GM19467 (cell line): ENCODE measurements around the gene LIN28B.
"Not testable (repeated sequence)": the region's sequence is repeated elsewhere in the genome, so short reads cannot be mapped to it uniquely, and the experiment has no call there.

ENCODE experiments used
- ATAC-seq: cut with Tn5 transposase; IDR thresholded peaks from one replicate; pipeline ENCODE4 v1.9.1; 2021; ENCODE audit warnings: mild to moderate bottlenecking, moderate library complexity; ENCODE audit not compliant: unreplicated experiment

LIN28B gene

GRCh38 chr6:105005451-105005850 is 48.5 kb downstream of the LIN28B start:
- no peak for ATAC-seq

GRCh38 chr6:105013459-105013858 is 56.6 kb downstream of the LIN28B start:
- not testable (repeated sequence) for ATAC-seq

GRCh38 chr6:105014448-105014847 is 57.5 kb downstream of the LIN28B start:
- ATAC-seq = no peak

- no peak for ATAC-seq
These were observed 58.0 kb downstream of the LIN28B start for GRCh38 chr6:105014954-105015353.

GRCh38 chr6:105015482-105015881 is 58.6 kb downstream of the LIN28B start:
- ATAC-seq = no peak

GRCh38 chr6:105019285-105019684 is 62.4 kb downstream of the LIN28B start:
- ATAC-seq = no peak

GRCh38 chr6:105021399-105021798 is 64.5 kb downstream of the LIN28B start:
- ATAC-seq = no peak

GRCh38 chr6:105022416-105022815 is 65.5 kb downstream of the LIN28B start:
- ATAC-seq = no peak

GRCh38 chr6:105024803-105025202 is 67.9 kb downstream of the LIN28B start:
- no peak for ATAC-seq

GRCh38 chr6:105028898-105029297 is 72.0 kb downstream of the LIN28B start:
- ATAC-seq = no peak

- no peak for ATAC-seq
These were observed 72.7 kb downstream of the LIN28B start for GRCh38 chr6:105029581-105029980.

- no peak for ATAC-seq
These were observed 77.6 kb downstream of the LIN28B start for GRCh38 chr6:105034470-105034869.

- no peak for ATAC-seq
These were observed 78.4 kb downstream of the LIN28B start for GRCh38 chr6:105035299-105035698.

- ATAC-seq = no peak
These were observed 79.4 kb downstream of the LIN28B start for GRCh38 chr6:105036351-105036750.

- no peak for ATAC-seq
These were observed 81.4 kb downstream of the LIN28B start for GRCh38 chr6:105038259-105038658.

- ATAC-seq = no peak
These were observed 85.0 kb downstream of the LIN28B start for GRCh38 chr6:105041880-105042279.

- ATAC-seq = no peak
These were observed 85.7 kb downstream of the LIN28B start for GRCh38 chr6:105042648-105043047.

- no peak for ATAC-seq
These were observed 87.1 kb downstream of the LIN28B start for GRCh38 chr6:105043979-105044378.

- ATAC-seq = no peak
These were observed 88.6 kb downstream of the LIN28B start for GRCh38 chr6:105045526-105045925.

GRCh38 chr6:105051941-105052471 is 95.1 kb downstream of the LIN28B start:
- ATAC-seq = no peak

- ATAC-seq = no peak
These were observed 99.7 kb downstream of the LIN28B start for GRCh38 chr6:105056646-105057045.

GRCh38 chr6:105057160-105057559 is 100.3 kb downstream of the LIN28B start:
- no peak for ATAC-seq

- ATAC-seq = no peak
These were observed 101.4 kb downstream of the LIN28B start for GRCh38 chr6:105058316-105058715.
